Measurements from ENCODE around the gene AUP1.

The AUP1 gene

DNA sequence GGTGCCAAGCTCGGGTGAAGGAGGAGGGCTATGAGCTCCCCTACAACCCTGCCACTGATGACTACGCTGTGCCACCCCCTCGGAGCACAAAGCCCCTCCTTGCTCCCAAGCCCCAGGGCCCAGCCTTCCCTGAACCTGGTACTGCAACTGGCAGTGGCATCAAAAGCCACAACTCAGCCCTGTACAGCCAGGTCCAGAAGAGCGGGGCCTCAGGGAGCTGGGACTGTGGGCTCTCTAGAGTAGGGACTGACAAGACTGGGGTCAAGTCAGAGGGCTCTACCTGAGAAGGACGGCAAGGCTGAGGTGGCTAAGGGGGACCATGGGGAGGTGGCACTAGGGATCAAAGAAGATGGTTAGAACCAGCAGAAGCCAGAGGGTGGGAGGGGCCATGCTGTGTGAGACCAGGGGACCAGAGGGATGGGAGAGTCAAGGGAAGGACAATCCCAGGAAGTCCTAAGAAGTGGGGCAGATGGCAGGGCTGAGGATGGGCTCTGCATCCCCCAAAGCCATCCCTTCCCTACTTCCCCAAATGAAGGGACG, 27.4 kb upstream of the AUP1 start:
- no peak for DNase-seq (ENCODE audit: low read depth in 2 of 2)

- no peak for DNase-seq (ENCODE audit: low read depth in 2 of 2)
These were observed 26.7 kb upstream of the AUP1 start for GRCh38 chr2:74556159-74556558.

DNA sequence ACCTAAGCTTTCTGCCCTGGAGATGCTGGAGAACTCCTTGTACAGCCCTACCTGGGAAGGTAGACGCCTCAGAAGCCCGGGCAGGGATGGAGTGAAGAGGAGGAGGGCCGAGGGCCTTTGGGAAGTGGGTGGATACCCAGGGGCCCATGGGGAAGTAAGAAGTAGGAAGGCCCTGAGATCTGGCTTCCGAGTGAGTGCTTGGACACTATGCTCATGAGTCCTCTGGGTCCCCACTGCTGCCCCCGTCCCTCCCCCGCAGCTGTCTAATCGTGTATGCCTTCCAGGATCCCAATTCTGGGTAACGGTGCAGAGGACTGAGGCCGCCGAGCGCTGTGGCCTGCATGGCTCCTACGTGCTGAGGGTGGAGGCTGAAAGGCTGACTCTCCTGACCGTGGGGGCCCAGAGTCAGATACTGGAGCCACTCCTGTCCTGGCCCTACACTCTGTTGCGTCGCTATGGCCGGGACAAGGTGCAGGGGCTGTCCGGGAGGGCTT, 26.2 kb upstream of the AUP1 start:
- no peak for DNase-seq (ENCODE audit: low read depth in 2 of 2)

DNA sequence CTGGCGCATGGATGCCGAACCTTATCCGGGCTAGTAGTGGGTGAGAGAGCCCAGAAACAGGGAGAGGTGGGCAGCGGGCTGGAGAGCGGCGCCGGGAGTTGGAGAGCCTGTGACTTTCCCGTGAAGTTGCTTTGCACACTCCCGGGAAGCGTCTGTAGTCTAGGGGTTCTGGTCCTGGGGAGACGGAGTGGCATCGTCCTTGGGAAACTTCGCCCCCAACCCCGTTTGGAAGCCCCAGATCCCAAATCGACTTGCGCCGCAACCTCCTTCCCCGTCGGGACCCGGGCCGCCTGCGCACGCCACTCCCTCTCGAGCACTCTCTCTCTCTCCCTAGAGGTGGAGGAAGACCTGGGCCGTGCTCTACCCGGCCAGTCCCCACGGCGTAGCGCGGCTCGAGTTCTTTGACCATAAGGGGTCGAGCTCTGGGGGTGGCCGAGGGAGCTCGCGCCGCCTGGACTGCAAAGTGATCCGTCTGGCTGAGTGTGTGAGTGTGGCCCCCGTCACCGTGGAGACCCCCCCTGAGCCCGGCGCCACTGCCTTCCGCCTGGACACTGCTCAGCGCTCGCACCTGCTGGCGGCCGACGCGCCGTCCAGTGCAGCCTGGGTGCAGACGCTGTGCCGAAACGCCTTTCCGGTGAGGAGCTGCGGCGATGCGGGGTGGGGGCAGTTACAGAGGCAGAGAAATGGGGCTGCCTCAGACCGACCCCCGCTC, 25.5 kb upstream of the AUP1 start:
- peak in 1 of 2 donors; percentile 25 for DNase-seq (ENCODE audit: low read depth in 2 of 2)

- DNase-seq (ENCODE audit: low read depth in 2 of 2), result peak; percentile 59 to 73
These were observed 24.6 kb upstream of the AUP1 start, which contains the start of the genes DOK1 and LOXL3 for GRCh38 chr2:74553892-74554819. Gene DOK1 (plus strand): TSS chr2:74554720. CDS start chr2:74554755, 35 bp downstream. Gene LOXL3 (minus strand): TSS chr2:74553942. CDS start chr2:74552634, 1,308 bp downstream.

- no peak for DNase-seq (ENCODE audit: low read depth in 2 of 2)
These were observed 23.7 kb upstream of the AUP1 start for GRCh38 chr2:74552914-74553811.

DNA sequence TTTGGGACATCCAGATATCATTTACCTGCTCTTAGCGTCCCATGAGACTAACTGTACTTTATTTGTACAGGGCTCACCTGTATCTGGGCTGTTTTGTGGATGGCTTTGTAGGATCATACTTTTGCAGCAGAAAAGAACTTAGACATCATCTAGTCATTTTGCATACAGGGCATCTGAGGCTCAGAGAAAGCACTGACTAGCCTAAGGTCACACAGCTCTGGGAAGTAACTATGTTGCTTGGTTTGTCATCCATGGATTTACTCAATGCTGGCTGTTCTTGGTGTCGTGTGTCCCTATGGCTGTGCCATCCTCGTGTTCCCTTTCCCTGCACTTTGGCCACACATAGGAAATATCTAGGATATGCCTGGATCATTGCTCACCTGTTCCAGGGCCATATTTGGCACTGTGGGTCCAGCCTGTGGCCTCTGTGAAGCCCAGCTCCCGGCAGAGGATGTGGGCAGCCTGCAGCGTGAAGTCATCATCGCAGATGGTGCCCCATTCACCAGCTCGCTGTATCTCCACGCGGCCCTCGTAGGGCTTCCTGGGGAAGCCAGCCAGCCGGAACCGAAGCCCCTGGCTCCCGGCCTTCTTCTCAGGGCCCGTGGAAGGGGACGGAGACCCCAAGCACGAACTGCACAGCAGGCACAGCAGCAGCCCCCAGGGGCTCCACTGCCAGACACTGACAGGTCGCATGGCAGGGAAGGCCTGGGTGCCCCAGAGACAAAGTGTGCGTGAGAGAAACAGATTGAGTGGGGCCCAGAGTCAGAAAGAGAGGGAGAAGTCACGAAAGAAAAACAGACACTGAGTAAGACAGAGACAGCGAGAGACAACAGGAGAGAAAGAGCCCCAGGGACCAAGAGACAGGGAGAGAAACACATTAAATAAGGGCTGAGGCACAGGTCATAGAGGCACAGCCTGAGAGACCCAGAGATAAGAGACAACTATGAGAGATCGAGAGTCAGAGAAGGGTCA, 22.7 kb upstream of the AUP1 start:
- no peak for DNase-seq (ENCODE audit: low read depth in 2 of 2)

DNA sequence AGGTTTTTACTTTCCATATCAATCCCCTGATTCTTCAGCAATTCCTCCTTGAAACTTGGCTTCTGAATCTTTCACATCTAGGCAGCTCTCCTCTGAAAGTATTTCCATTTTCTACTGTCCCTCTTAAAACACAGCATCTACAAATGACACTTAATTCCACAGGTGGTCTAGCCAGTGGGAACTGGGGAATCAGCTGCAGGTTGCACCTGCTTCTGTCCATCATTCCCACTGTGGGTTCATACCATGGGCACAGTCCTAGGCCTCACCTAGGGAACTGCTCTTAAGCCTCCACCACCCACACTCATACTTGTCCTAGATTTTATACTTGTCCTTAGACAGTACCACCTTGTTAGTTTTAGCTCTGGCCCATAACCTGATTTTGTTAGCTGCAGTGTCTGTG, 22.0 kb upstream of the AUP1 start:
- no peak for DNase-seq (ENCODE audit: low read depth in 2 of 2)

DNA sequence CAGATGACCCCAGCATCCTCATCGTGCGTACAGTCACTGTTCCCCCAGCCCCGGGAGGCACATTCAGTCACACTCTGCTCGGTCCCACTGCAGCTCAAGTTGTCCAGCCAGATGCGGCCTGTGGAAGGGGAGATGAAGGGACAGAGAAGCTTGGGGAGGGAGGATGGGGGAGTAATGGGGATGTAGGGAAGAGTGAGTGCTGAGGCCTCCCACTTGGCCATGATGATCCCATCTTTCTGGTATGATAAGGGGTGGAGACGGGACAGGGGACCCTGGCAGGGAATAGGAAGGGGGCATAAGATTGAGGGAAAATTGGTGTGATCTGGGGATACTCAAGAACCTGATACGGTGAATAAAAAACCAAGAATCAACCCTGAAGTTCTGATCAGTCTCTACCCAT, 20.7 kb upstream of the AUP1 start:
- DNase-seq (ENCODE audit: low read depth in 2 of 2), result no peak

DNA sequence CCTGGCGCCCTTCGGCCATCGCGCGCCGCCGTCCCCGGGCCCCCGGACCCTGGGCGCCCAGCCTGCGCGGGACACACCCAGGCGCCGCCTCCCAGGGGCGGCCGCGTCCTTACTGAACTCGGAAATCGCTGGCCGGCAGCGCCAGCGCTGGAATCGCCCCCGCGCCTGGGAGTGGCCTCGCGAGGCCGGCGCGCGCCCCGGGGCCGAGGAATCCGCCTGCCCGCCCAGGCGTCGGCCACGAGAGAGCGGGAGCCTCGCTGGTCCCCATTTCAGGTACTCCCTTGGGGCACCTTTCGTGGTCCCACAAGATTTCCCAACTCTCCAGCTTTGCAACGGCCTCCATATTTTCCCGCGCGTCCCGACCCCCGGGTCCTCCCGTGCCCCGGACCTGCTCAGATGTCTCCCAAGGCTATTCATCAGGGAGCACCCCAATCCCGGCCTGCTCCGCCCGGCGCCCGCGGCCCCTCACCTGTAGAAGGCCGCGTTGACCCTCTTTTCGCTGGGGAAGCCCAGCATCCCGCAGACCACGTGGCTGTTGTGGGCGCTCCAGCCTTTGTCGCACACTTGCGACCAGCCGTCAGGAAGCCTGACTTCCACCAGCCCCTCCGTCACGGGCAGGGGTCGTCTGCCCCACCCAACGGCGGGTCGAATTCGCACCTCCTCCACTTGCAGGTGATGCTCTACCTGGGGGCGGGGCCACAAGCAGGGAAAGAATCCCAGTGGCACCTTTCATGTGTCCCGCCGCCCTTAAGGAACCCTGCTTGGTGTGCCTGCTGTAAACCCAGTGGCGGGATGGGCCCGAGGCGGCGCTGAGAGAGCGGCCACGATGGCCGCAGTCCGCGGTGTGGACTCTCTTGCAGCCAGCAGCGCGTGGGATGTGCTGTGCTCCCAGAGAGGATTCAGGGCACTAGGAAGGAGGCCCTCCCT, 19.7 kb upstream of the AUP1 start:
- DNase-seq (ENCODE audit: low read depth in 2 of 2), result no peak

DNA sequence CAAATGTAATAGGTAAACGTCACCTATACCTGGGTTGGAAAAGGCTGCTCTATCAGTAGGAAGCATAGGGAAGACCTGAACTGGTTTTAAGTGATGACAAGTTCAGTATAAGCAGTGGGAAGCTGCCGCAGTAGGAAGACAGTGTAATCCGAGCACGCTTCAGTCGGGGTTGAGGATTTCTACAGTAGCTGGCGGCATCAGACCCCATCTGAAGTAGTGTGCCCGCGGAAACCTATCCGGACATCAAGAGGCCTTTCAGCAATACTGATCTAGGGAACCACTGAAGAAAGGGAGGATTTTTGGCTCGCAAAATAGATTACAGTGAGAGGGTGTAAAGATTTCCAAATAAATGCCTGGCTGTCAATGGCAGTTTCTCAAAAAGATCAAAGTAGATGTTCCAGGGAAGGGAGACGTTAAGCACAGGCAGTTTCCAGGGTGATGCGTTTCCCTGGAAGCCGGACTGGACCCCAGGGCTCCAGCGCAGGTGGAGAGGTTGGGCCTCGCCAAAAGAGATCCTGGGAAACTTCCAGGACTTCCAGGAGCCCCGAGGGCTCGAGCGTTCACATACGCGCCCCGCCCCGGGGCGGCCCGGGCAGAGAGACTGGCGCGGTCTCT, 18.9 kb upstream of the AUP1 start:
- no peak for DNase-seq (ENCODE audit: low read depth in 2 of 2)

DNA sequence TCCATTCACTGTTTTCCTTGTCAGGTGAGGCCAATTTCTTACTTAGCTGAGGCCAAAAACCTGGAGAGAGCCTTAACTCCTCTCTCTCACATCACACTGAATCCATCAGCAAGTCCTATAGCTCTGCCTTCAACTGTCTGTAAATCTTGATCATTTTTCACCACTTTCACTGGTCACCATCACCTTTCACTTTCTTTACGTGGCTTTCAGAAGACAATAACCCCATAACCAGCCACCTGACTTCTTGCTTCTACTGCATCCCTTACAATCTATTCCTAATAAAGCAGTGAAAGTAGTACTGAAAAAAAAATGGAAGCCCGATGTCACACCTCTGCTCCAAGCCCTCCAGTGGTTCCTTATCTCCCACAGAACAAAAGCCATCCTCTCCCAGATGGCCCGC, 16.5 kb upstream of the AUP1 start:
- DNase-seq (ENCODE audit: low read depth in 2 of 2), result no peak

- no peak for DNase-seq (ENCODE audit: low read depth in 2 of 2)
These were observed 15.1 kb upstream of the AUP1 start for GRCh38 chr2:74544634-74545033.

DNA sequence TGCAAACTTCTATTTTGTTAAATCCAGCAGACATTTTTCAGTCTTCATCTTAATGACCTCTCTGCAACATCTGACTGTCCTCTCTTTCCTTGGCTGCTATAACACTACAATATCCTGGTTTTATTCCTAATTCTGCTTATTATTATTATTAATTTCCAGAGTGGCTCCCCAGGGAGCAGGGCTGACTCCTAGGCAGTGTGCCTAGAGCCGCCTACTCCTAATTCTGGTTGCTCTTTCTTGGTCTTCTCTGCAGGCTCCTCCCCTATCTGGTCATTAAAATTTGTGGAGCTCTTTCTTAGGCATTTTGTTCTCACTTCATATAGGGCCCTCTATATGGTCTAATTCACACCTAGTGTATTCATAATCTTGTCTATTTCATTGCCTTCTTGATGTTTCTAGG, 13.5 kb upstream of the AUP1 start:
- DNase-seq (ENCODE audit: low read depth in 2 of 2), result no peak

DNA sequence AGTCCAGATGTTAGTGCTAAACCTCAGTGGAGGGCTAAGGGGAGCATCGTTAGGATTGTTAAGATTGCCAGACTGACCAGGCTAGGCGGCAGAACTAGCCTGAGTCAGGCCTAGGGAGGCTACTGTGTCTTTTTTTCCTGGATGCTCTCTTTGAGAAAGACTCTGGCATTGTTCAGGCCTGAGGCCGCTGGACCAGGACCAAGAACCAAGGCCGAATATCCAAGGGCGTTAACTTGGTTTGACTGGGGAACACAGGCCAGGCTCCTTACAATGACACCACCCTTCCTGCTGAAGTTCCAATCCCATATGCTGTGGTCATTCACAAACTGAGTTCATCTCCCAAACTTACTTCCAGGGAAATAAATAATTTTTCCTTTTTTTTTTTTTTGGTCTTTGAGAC, 10.8 kb upstream of the AUP1 start:
- DNase-seq (ENCODE audit: low read depth in 2 of 2), result no peak

DNA sequence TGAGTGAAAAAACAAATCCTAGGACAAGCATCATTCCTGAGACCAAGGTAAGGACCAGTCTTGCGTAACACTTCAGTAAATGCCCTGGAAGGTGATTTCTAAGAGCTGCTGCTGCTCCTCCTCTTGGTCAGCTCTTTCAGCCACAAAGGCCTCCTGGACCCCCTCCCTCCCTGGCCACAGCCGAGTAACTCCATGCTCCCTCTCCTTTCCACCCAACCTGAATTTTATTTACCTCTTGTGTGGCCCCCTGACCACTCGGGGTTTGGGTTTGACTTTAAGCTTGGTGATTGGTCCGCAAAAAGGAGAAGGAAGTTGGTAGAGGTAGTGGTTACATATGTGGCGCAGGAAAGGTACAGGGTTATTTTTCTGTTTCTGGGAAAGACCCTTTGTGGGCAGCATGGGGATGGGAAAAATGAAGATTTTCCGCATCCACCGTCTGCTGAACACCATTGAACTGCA, 9.4 kb upstream of the AUP1 start:
- DNase-seq (ENCODE audit: low read depth in 2 of 2), result no peak

- no peak for DNase-seq (ENCODE audit: low read depth in 2 of 2)
These were observed 7.6 kb upstream of the AUP1 start for GRCh38 chr2:74537140-74537539.

- no peak for DNase-seq (ENCODE audit: low read depth in 2 of 2)
These were observed 6.9 kb upstream of the AUP1 start for GRCh38 chr2:74536166-74536950.

Data from stimulated activated CD8-positive, alpha-beta memory T cell treated with anti-CD3 and anti-CD28 coated beads, Interleukin-2, amount 100 ng/mL, for 1 hour (primary cell).